NK-92 (cell line): ENCODE data around the gene PDE6C.

Experiments used
- DNase-seq: peaks from one replicate; lab custom pipeline; 2025; ENCODE audit not compliant: unreplicated experiment; lab: John Stamatoyannopoulos, UW

Gene PDE6C

DNA sequence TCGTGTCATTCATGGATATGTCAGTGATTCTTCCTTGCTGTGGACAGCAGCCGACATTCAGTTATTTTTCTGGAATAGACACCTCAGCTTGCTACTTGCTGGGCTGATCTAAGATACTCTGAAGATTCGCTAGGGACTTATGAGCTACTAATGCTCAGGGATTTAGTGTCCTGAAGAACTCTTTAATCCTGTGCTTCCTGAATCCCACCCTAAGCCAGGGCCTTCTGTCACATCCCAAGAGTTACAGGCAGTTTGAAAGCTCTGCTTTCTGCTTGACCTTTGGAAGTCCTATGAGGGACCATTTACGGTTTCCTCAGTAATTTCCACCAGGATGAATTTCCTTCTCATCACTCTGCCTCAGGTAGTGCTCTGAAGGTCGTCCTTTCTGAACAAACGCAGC is at the start of gene PDE6C:
PDE6C (plus strand) TSS at position 227 of the 400 bp plus-strand sequence. CDS start 189 bp downstream, outside the sequence.
- DNase-seq = no peak

DNA sequence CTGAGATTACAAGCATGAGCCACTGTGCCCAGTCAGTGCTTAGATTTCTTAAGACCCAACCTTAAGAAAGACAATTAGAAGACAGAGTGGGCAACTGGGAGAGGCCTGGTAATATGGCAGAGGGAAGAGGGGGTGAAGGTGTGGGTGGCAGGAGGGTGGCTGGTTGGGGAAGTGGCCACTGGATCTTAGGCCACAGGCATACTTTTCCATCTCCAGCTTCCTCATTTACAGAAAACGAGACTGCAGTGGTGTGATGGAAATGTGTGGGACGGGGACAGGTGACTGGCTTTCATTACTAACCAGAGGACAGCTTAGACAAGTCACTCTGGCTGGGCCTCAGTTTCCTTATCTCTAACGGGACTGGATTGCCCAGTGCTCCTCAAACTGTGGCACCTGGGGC is 46.9 kb upstream of the PDE6C start:
- DNase-seq = no peak

DNA sequence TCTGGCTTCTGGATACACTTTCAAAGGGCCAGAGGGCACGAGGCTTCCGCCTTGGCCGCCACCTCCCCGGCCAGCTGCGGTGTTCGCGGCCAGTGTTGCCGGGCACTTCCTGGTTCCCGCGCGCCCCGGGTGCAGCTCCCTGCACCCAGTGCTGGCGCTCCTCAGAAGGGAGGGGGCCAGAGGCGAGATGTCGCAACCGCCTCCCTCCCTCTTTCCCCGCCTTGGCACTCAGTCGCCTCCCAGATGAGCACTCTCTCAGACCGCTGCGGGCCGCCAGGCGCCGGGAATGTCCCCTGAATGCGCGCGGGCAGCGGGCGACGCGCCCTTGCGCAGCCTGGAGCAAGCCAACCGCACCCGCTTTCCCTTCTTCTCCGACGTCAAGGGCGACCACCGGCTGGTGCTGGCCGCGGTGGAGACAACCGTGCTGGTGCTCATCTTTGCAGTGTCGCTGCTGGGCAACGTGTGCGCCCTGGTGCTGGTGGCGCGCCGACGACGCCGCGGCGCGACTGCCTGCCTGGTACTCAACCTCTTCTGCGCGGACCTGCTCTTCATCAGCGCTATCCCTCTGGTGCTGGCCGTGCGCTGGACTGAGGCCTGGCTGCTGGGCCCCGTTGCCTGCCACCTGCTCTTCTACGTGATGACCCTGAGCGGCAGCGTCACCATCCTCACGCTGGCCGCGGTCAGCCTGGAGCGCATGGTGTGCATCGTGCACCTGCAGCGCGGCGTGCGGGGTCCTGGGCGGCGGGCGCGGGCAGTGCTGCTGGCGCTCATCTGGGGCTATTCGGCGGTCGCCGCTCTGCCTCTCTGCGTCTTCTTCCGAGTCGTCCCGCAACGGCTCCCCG is 45.7 kb upstream of the PDE6C start, which contains the start of gene FFAR4:
FFAR4 (plus strand) TSS at position 231 of the 842 bp plus-strand sequence; CDS start at position 287, 56 bp downstream.
- no peak for DNase-seq

DNA sequence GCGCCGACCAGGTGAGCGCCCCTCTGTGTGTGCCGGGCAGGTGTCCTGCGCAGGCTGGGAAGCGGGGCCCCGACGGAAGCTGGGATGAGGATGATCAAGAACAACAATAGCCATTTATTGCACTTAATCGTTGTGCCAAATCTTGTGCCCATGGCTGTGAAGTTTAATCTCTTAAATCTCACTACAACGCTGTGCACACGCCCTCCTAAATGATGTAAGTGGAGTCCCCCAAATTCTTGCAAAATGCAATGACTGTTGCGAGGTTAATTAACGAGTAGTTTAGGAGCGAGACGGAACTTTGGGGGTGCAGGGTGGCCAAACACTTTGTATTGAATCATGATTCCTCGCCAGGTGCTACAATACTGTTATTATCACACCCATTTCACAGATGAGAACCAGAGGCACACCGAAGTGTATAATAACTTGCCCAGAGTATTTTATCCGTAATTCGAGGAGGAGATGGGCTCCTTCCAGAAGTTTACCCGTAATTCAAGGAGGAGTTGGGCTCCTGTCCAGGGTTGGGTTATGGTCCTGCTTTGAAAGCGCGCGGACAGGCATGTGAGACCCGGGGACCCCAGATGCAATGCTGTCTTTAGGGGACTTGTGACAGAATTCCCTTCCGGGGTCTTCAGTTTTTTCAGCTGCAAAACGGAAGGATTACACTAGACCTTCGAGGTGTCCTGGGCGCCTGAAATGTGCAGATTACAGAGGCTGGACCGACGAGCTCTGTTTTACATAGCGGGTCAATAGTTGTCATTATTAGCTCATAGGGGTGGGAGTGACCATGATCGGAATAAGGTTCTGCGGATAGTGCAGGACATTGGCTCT is 44.8 kb upstream of the PDE6C start:
- no peak for DNase-seq

DNA sequence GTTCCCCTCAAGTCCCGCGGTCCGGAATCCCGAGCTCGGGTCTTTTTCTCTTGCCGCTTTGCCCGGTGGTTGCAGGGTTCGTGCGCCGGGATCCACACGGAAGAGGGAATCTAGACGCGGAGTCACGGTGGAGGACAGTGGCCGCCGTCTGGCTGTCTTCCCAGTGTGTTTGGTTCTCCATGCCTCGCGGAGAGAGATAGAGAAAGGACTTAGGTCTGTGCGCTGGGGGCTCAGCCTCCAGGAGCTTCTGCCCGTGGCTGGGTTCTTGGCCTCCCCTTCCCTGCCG is 44.3 kb upstream of the PDE6C start:
- DNase-seq = no peak

DNA sequence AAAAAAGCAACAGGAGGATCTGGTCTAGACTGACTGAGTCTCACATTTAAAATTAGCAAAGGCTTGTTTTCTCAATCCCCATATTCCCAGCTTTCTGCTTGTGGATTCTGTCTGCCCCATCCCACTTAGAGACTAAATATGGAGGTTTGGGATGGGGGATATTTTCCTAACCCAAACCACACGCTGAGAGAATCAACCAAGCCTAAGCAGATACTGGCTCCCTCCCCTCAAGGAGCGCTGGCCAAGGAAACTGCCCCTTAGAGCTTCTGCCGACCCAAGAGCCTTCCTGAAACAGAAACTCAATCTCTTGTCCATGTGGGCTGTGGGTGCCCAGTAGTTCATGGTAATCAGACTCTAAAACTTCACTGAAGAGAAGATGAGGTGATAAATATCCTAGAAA is 42.0 kb upstream of the PDE6C start:
- no peak for DNase-seq

DNA sequence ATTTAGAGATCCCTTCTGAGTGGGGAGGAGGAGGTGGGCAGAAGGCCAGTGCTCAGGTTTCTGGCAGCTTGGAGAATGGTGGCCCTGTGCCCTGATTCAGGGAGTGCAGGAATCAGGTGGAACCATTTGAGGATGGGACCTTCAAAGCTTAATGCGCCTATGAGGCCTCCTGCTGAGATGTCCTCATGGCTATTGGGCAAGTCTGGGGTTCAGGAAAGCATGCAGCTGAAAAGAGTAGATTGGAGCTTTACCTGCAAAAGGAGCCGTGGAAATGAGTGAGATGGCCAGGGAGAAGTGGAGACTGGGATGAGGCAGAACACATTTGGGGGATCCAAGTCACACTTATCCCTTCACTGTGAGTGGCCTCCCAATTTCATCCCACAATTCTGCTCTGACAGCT is 39.7 kb upstream of the PDE6C start:
- no peak for DNase-seq

DNA sequence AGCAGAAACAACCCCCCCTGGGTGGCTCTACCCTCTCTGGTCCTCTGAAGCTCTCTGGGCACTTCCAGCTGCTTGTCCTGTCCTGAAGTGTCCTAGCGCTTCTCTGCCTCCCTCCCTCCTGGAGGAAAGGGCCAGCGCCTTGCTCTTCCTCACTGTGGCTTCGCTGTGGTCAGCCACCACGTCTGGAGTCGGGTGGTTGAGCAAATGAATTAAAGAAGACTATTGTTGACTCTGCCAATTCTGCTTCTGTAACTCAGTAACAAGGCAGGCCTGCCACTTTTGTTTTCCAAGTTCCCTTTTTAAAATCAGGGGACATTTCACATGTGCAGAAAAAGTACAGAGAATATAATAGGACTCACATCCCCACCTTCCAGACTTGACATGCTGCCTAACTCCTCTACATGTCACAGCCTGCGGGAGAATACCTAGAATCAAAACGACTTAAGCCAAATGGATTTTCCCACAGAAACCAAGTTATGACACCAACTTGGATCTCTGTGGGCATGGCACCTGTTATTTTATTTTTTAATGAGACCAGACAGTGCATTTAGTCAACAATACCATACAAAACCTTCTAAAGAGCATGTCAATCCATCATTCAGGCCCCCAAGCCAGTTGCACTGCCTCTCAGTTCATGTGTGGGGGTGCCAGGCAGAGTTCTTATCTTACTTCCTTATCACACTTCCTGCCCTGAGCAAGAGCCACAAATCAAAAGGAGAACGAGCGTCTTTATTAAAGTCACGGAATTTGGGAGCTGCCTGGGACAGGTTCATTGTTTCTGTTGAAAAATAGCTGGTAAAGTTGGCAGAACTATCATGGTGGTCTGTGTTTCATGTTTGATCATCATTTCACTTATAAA is 39.1 kb upstream of the PDE6C start:
- no peak for DNase-seq

DNA sequence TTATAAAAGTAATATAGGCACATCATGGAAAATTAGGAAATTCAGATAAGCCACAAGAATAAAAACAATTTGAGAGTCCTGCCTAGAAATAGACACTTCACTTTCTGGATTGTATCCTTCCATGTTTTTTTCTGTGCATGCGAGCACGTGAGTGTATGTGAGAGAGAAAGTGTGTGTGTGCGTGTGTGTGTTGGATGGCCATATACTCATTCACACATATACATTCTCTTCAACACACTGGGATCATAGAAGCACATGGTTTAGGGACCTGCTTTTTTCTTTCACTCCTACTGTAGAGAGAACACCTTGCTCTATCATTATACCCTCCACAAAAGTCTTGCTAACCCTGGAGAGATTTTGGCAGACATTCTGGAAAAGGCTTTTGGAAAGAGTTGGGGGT is 38.4 kb upstream of the PDE6C start:
- DNase-seq = no peak

DNA sequence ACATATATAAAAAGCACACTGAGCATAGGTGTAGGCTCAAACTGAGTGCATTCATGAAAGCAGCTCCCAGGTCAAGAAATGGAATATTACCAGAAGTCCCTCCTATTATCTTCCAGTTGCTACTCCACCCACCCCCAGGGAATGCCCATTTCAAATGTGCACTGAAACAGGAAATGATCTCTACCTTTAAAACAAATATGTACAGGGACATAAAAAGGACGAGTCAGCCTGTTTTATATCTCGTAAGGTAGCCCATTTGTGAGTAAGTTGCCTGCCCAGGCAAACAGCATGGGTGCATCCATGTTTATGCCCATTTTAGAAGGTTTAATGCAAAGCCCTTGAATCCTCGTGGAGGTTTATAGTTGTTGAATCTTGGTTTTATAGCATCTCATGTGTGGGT is 35.4 kb upstream of the PDE6C start:
- no peak for DNase-seq

DNA sequence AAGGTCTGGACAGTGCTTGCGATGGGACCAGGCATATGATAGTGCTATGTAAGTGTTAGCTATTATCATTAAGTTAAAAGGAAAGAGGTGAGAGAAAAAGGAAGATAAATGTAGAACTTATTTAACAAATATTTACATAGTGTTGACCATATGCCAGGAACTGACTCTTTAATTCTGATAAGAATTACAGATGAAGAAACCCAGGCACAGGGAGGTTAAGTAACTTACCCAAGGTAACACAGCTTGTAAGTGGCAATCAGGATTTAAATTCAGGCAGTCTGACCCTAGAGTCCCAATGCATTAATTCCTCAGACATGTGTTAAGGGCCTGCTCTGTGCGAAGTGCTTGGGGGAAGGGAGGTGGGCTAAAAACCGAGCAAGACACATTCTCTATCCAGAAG is 34.8 kb upstream of the PDE6C start:
- no peak for DNase-seq

DNA sequence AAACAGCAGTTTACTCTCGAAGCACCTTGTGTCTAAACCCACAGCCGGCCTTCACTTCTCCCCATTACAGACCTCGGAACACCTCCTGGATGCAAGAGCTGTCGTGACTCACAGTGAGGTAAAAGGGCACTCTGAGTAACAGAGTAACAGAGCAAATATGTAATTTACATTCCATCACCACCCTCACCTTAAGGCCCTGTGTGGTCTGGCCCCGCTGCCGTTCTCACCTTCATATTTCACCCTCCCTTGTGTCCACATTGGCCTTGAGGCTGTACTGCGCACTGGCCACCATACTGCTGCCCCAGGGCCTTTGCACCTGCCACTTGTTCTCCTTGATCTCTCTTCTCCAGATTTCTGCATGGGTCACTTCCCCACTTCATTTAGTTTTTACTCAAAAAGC is 33.2 kb upstream of the PDE6C start:
- no peak for DNase-seq

DNA sequence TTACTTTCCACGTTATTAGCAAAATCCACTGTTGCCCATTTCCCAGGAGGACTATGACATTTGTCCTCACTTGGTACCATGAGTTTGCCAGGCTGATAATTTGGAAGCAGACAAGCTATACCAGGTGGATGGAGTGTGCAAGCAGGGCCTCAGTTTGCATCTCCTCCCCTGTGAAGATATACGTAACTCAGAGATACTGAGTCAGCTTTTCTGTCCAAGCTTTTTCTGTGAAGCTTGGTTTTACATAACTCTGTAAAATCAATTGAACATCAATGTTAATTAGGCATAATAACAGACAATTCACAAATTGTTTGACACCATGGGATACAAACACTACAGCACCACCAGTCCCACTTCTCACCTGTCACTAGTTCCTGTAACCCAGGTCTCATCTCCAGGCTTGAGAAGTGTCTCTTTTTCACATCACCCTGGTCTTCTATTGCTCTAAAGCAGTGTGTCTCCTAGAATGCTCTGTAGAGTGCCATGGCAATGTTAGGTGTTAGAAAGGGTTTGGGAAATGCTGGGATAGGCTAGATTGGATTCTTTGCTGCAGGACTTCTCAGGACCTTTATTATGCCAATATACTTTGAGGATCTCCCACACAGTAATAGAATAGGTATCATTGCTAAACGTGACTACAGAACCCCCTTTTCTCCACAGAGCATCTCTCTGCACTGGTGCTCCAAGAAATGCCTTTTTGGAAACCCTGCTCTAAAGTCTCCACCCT is 32.2 kb upstream of the PDE6C start:
- no peak for DNase-seq

DNA sequence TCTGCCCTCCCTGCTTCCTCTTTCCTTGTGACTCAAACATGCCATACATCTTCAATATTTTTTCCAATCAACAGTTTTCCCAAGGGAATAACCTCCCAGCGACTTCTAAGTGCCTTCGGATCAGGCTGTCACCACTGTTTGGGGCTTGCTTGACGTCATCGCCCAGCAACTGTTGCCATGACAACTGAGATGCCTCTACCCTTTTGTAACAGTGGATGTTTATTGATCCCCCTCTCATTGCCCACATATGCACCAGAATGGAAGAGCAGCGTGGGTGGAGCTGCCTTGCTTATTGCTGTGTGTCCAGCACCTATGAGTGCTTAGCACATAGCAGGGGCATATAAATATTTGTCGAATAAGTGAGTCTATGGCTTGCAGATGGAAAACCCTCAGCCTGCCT is 31.5 kb upstream of the PDE6C start:
- no peak for DNase-seq

DNA sequence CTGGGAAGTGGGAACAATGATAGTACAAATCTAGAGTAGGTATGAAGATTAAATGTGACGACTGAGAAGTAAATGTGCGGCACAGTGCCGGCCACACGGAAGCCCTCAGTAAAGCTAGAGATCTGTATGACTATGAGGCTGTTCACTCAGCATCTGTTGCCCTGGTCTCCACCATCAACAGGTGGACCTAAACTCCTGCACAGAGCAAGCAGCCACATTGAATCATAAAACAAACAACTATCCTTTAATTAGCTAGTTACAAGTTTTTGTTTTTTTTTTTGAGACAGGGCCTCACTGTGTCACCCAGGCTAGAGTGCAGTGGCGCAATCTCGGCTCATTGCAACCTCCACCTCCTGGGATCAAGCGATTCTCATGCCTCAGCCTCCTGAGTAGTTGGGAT is 27.9 kb upstream of the PDE6C start:
- DNase-seq = no peak

DNA sequence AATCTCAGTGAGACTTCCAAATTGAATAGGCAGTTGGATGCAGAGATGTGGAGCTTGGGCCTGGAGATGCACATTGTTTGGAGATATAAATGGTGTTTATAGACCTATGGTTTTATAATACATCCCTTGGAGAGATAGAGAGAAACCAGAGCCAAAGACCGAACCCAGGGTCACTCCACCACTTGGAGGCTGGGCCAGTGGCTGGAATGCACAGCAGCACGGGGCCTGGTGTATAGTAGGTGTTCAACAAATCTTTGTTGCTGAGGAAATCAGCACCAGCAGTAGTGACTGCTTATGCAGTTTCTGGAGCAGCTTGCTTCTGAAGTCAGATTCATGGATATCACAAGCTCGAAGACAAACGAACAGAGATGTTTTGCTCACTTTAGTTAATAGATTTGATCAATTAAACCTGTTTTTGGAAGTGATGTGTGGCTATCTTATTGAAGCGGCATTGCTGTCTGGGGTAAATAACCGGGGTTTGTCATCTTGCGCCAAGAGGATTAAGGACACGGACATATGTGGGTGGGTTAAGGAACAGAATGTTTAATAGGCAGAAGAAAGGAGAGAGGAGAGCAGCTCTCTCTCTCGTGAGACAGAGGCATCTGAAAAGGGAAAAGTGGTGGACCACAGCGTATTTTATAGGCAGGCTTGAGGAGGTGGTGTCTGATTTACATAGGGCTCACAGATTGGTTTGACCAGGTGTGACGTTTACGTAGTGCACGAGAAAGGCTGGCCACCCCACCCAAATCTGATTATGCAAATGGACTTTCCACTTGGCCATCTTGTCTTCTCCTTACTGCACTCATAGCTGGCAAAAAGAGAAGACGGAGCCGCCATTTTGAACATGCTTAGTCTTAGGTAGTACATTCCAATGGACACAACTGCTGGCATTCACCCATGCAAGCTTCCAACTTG is 22.4 kb upstream of the PDE6C start:
- DNase-seq = no peak

DNA sequence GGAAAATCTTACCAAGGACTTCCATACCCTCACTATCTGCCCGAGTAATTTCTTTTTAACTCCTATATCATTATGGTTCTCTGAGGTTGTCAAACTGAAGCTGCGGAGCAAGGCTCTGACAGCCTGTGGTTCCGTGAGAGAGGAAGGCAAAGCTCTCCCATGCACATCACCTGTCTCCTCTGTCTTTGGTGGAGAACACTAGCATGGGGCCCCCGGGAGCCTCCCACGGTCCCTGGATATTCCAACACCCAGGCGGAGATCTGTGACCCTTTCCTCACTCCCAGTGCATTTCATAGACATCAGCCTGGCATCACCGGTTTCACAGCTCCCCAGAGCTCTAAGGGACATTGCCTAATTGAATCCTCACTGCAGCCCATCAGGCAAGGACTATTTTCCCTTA is 21.7 kb upstream of the PDE6C start:
- no peak for DNase-seq

DNA sequence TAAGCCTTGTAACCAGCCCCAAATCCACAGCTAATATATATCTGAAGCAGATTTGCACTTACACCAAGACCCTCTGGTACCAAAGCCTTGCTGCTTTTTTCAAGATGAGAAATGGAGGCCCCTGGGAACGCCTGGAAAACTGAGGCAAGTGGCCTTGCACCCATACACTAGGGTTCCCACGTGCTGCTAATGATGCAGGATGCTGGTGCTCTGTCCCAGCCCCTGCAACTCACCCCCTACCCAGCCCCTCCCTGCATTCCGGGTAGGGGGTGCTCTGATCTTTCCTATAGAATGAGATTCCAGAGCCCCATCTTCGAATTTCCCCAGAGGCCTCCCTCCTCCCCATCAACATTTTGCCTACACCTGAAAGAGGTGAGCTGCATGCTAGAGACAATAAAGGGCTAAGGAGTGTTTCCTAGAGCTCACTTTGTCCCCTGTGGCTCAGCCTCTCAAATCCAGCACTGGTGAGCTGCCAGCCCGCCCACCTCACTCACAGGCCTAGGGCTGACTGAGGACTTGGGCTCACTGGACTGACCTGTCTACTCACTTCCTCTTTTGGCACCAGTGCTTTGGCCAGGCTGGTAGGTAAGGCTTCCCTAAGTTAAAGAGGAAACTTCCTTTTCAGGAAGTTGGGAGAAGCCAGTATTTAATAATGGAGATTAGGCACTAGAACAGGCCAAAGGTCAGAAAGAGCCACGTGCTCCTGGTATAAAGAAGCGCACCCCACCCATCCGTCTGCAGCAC is 21.1 kb upstream of the PDE6C start:
- no peak for DNase-seq

DNA sequence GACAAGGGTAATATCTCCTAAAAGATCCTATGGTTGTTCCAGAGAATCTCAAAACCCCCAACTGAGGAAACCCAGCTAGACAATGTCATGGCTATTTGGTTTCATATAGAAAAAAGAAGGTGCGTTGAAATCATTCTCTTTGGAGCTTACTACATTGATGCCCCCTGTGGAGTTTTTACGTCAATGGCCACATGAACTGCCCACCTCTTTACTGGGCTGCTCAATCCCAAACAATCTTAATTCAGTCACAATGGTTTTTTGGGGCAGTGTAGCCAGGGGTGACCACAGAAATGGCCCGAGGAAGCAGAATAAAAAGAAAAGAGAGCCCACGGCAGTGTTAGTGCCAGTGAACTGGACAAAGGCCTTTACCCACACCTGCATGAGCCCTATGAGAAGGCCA is 19.1 kb upstream of the PDE6C start:
- DNase-seq = no peak
